ENCODE results near the gene SVIL. TPM values are rescaled to one million over a fixed set of nuclear protein-coding genes. Genes with fewer than 3 reads are reported as not detected.
"Not testable (repeated sequence)": the region's sequence is repeated elsewhere in the genome, so short reads cannot be mapped to it uniquely, and the experiment has no call there.

SVIL gene
- total RNA-seq, 1 donor from 2014 or later, result 209 TPM

GRCh38 chr10:29487032-29487883 is 147.5 kb downstream of the SVIL start:
- peak; percentile 23 for DNase-seq (ENCODE audit: low spot score)

- peak; percentile 10 for DNase-seq (ENCODE audit: low spot score)
Measured at GRCh38 chr10:29486433-29486832, 148.3 kb downstream of the SVIL start.

- not testable (repeated sequence) for DNase-seq (ENCODE audit: low spot score)
Measured at GRCh38 chr10:29484677-29485076, 150.1 kb downstream of the SVIL start.

GRCh38 chr10:29482591-29483431 is 152.0 kb downstream of the SVIL start:
- DNase-seq (ENCODE audit: low spot score), result no peak

GRCh38 chr10:29481906-29482440 is 152.8 kb downstream of the SVIL start:
- no peak for DNase-seq (ENCODE audit: low spot score)

- DNase-seq (ENCODE audit: low spot score), result no peak
Measured at GRCh38 chr10:29479981-29480954, 154.5 kb downstream of the SVIL start.

GRCh38 chr10:29479081-29479925 is 155.5 kb downstream of the SVIL start:
- peak; percentile 60 for DNase-seq (ENCODE audit: low spot score)

GRCh38 chr10:29473406-29474100 is 161.2 kb downstream of the SVIL start:
- no peak for DNase-seq (ENCODE audit: low spot score)

GRCh38 chr10:29473087-29473356 is 161.7 kb downstream of the SVIL start:
- no peak for DNase-seq (ENCODE audit: low spot score)

GRCh38 chr10:29472301-29473086 is 162.3 kb downstream of the SVIL start:
- DNase-seq (ENCODE audit: low spot score), result peak; percentile 15

GRCh38 chr10:29471544-29471859 is 163.3 kb downstream of the SVIL start:
- no peak for DNase-seq (ENCODE audit: low spot score)

- no peak for DNase-seq (ENCODE audit: low spot score)
Measured at GRCh38 chr10:29470843-29471543, 163.8 kb downstream of the SVIL start.

GRCh38 chr10:29470355-29470705 is 164.4 kb downstream of the SVIL start:
- DNase-seq (ENCODE audit: low spot score), result no peak

- DNase-seq (ENCODE audit: low spot score), result no peak
Measured at GRCh38 chr10:29469481-29470354, 165.1 kb downstream of the SVIL start.

- DNase-seq (ENCODE audit: low spot score), result peak; percentile 37
Measured at GRCh38 chr10:29465384-29465783, 169.4 kb downstream of the SVIL start.

GRCh38 chr10:29464671-29465171 is 170.1 kb downstream of the SVIL start:
- DNase-seq (ENCODE audit: low spot score), result not testable (repeated sequence)

GRCh38 chr10:29461042-29461441 is 173.7 kb downstream of the SVIL start:
- no peak for DNase-seq (ENCODE audit: low spot score)

- not testable (repeated sequence) for DNase-seq (ENCODE audit: low spot score)
Measured at GRCh38 chr10:29458190-29458589, 176.6 kb downstream of the SVIL start.
